ENCODE measurements around the gene CHRNB2. TPM values are rescaled to one million over a fixed set of nuclear protein-coding genes. Genes with fewer than 3 reads are reported as not detected.

Gene CHRNB2
- total and polyA plus RNA-seq, 4 donors, result 0.06 to 0.21 (median 0.08) TPM

DNA sequence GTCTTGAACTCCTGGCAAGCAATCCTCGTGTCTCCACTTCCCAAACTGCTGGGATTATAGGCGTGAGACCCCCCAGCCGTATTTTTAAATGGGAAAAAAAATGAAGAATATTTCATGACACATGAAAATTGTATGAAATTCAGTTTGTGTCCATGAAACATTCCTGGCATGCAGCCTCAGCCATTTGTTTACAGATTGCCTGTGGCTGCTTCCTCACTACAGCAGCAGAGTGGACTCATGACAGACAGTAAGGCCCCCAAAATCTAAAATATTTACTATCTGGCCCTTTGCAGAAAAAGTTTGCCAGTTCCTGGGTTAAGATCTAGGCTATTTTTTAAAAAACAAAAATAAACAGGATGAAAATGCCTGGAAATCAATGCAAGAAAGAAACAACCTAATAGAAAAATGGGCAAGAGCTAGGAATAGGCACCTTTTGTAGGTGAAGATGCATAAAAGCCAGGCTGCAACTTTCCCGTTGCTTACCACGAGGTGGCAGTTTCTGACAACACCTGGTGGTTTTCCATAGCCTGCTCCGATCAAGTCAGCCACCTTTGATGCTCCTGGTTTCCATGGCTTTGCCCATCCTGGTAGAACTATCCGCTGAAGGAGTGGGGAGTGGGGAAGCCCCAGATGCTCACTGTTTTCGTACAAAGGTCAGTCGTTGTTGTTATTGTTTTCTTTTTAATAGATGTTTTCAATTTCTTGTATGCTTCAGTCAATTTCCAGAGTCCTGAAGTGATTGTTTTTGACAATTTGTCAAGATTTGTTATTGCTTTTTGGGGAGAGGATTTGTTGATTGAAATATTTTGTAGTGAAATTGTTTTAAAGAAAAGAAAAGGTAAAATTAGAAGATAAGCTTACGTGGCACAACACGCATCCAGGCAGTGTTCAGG is 33.4 kb upstream of the CHRNB2 start:
- H3K4me1 ChIP-seq (ENCODE audit: control insufficient read depth in 5 of 5, insufficient read depth in 5 of 5, low read length in 5 of 5), result peaks cover 0 to 2% (median 0%) of the 10 kb centered on the region in 5 donors
- ATAC-seq (ENCODE audit: insufficient read depth, low FRiP score) (no peak), DNase-seq (peak; percentile 48 to 70 (median 57))
- 62 to 76% methylated on average over 11 of the region's 11 CpGs for WGBS, 2 donors
- TF ChIP-seq CTCF (IDR thresholded peaks at IDR 0.05; ENCODE audit: control extremely low read depth, extremely low read depth), result no peak
- H3K27ac ChIP-seq (ENCODE audit: low read depth in 1 of 2, low read length in 1 of 2), result no peak overlapping the region
- no peaks in the 10 kb centered on the region for H3K9me3 ChIP-seq (ENCODE audit: control insufficient read depth in 4 of 4, insufficient read depth in 3 of 4, low read length in 3 of 4)
- no peaks in the 10 kb centered on the region for H3K36me3 ChIP-seq (ENCODE audit: control insufficient read depth in 4 of 4, insufficient read depth in 4 of 4, low read length in 4 of 4)
- no peak overlapping the region for H3K4me3 ChIP-seq
- H3K9ac ChIP-seq (ENCODE audit: insufficient read depth in 1 of 2, low read length in 2 of 2), result no peak overlapping the region
- no peaks in the 10 kb centered on the region for H3K27me3 ChIP-seq (ENCODE audit: control insufficient read depth in 3 of 3, insufficient read depth in 3 of 3, low read length in 2 of 3)

DNA sequence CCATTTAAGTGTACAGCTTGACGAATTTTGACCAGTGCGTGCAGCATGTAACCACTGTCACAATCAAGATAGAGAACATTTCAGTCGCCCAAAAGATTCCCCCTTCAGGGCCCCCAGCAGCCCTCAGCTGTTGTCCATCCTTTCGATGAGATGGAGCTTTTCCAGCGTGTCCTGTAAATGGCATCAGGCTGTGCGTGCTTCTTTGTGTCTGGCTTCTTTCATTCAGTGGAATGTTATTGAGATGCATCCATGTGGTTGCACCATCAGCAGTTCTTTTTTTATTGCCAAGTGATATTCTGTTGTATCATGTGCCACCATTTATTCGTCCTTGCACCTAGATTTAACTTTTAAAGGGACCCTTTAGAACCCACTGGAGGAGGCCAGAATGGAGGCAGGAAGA is 31.0 kb upstream of the CHRNB2 start:
- Histone ChIP-seq H3K9me3 (ENCODE audit: control insufficient read depth in 4 of 4, insufficient read depth in 3 of 4, low read length in 3 of 4) (no peaks in the 10 kb centered on the region), H3K9ac (ENCODE audit: insufficient read depth in 1 of 2, low read length in 2 of 2) (no peak overlapping the region), H3K4me3 (no peak overlapping the region), H3K27me3 (ENCODE audit: control insufficient read depth in 3 of 3, insufficient read depth in 3 of 3, low read length in 2 of 3) (peaks cover 0 to 2% (median 0%) of the 10 kb centered on the region in 3 donors), H3K36me3 (ENCODE audit: control insufficient read depth in 4 of 4, insufficient read depth in 4 of 4, low read length in 4 of 4) (no peaks in the 10 kb centered on the region), H3K4me1 (ENCODE audit: control insufficient read depth in 5 of 5, insufficient read depth in 5 of 5, low read length in 5 of 5) (peaks cover 0 to 3% (median 0%) of the 10 kb centered on the region in 5 donors), H3K27ac (ENCODE audit: low read depth in 1 of 2, low read length in 1 of 2) (no peak overlapping the region)
- DNase-seq, result no peak
- no peak for ATAC-seq (ENCODE audit: insufficient read depth, low FRiP score)
- 88% methylated on average over 7 of the region's 7 CpGs for WGBS, 2 donors
- no peak for TF ChIP-seq CTCF (IDR thresholded peaks at IDR 0.05; ENCODE audit: control extremely low read depth, extremely low read depth)

DNA sequence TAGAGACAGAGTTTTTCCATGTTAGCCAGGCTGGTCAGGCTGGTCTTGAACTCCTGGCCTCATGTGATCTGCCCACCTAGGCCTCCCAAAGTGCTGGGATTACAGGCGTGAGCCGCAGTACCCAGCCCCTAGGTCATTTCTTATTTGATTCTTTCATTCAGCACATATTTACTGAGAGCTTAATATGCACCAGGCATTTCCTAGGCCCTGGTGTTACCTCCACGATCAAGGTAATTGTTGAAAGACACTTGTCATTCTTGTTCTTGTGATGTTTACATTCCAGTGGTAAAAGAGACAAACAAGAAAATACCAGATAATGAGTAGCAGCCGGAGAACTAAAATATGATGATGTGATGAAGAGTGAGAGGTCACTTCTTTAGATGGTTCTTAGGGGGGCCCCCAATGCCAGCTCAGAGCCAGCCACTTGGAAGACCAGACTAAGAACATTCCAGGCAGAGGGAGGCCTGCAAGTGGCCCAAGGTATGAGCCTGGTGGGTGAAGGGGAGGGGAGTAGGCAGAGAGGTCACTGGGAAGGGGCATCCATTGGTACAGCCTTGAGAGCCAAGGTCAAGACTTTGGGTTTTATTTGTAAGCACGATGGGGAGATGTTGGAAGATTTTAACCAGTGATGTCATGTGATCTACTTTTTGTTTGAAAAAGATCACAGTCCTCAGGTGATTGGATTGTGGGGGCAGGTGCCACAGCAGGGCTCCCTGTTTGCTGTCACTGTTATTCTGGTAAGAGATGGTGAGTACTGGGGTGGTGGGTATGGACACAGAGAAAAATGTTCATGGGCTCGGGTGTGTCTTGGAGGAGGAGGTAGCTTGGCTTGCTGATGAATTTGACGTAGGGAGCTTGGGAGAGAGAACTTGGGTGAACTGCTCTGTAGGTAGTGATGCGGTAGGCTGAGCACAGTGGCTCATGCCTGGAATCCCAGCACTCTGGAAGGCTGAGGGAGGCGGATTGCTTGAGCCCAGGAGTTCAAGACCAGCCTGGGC is 27.8 kb upstream of the CHRNB2 start:
- peaks cover 0 to 2% (median 2%) of the 10 kb centered on the region in 3 donors for H3K27me3 ChIP-seq (ENCODE audit: control insufficient read depth in 3 of 3, insufficient read depth in 3 of 3, low read length in 2 of 3)
- WGBS, 2 donors, result 76 to 89% methylated on average over 9 of the region's 9 CpGs
- H3K36me3 ChIP-seq (ENCODE audit: control insufficient read depth in 4 of 4, insufficient read depth in 4 of 4, low read length in 4 of 4), result no peaks in the 10 kb centered on the region
- no peak for DNase-seq
- H3K27ac ChIP-seq (ENCODE audit: low read depth in 1 of 2, low read length in 1 of 2), result no peak overlapping the region
- H3K4me3 ChIP-seq, result no peak overlapping the region
- TF ChIP-seq CTCF (IDR thresholded peaks at IDR 0.05; ENCODE audit: control extremely low read depth, extremely low read depth), result no peak
- peaks cover 0 to 3% (median 0%) of the 10 kb centered on the region in 5 donors for H3K4me1 ChIP-seq (ENCODE audit: control insufficient read depth in 5 of 5, insufficient read depth in 5 of 5, low read length in 5 of 5)
- no peaks in the 10 kb centered on the region for H3K9me3 ChIP-seq (ENCODE audit: control insufficient read depth in 4 of 4, insufficient read depth in 3 of 4, low read length in 3 of 4)
- ATAC-seq (ENCODE audit: insufficient read depth, low FRiP score), result peak; percentile 28
- no peak overlapping the region for H3K9ac ChIP-seq (ENCODE audit: insufficient read depth in 1 of 2, low read length in 2 of 2)

All from lung (tissue), 12 donors.